Endothelial cell of umbilical vein (primary cell): ENCODE data around the gene EPB41L2. TPM values are rescaled to one million over a fixed set of nuclear protein-coding genes. Genes with fewer than 3 reads are reported as not detected.

Source experiments
- BruUV-seq: library from RNA; stranded (reverse); fragments of 400-500 nt; replicated peaks from 2 replicates; lab custom pipeline; 2021; lab: Mats Ljungman, UMichigan
- CTCF ChIA-PET: fragments of 300-600, 350-600 bp; sonication (Branson Sonifier 250); formaldehyde crosslinking; loops from one replicate; lab custom pipeline; 2021; ENCODE audit warnings: antibody characterized with exemption, inconsistent platforms; lab: Charles Lee
- POLR2A ChIA-PET: fragments of 300-600, 350-600 bp; sonication (Branson Sonifier 250); formaldehyde crosslinking; loops from one replicate; lab custom pipeline; 2021; ENCODE audit warnings: antibody characterized with exemption, inconsistent platforms; lab: Charles Lee
- DNase-seq: peaks from one replicate; pipeline ENCODE4 v3.0.0-alpha.2; 2011; ENCODE audit warnings: low read depth, low spot score
- FAIRE-seq: peaks from 2 replicates; lab custom pipeline; 2011; peaks lifted over from hg19 to GRCh38; lab: Jason Lieb, UNC
- H2AFZ ChIP-seq: 2 replicates; pipeline ENCODE4 v1.6.0; 2012; ENCODE audit warnings: low read depth, low read length, control low read depth, inconsistent platforms
- H3K27ac ChIP-seq: 2 replicates; pipeline ENCODE4 v1.5.1; 2011; ENCODE audit warnings: low read depth, mild to moderate bottlenecking, control low read depth, low read length, moderate library complexity; ENCODE audit not compliant: insufficient read depth
- H3K27me3 ChIP-seq, 2 experiments: 2 replicates each; pipeline versions ENCODE4 v1.6.0 to v1.6.1; 2011; ENCODE audit warnings: low read length in 2 of 2, mixed read lengths in 1 of 2; ENCODE audit not compliant: control insufficient read depth in 2 of 2, insufficient read depth in 2 of 2
- H3K36me3 ChIP-seq, 2 experiments: 2 replicates in 1 of 2; 3 replicates in 1 of 2; pipeline ENCODE4 v1.5.1; 2011; ENCODE audit warnings: low read length in 2 of 2, mild to moderate bottlenecking in 1 of 2, moderate library complexity in 1 of 2; ENCODE audit not compliant: control insufficient read depth in 2 of 2, insufficient read depth in 2 of 2; ENCODE audit errors: extremely low read depth in 1 of 2
- H3K4me1 ChIP-seq: 3 replicates; pipeline ENCODE4 v1.5.1; 2011; ENCODE audit warnings: mild to moderate bottlenecking, low read length; ENCODE audit not compliant: control insufficient read depth, insufficient read depth; ENCODE audit errors: extremely low read depth
- H3K4me2 ChIP-seq: 2 replicates; pipeline ENCODE4 v1.6.1; 2011; ENCODE audit warnings: low read length, control low read depth, mixed read lengths; ENCODE audit not compliant: insufficient read depth
- H3K4me3 ChIP-seq, 3 experiments: fragments of 200-600 bp in 1 of 3; sonication (generic), shearing (Covaris generic) in 1 of 3; replicated peaks in 1 of 3; 2 replicates each; pipeline ENCODE4 v1.5.1; 2011 to 2016; ENCODE audit warnings: control low read depth in 3 of 3, low read length in 3 of 3, mild to moderate bottlenecking in 2 of 3, inconsistent platforms in 1 of 3, low read depth in 1 of 3, moderate library complexity in 1 of 3; ENCODE audit not compliant: insufficient read depth in 1 of 3
- H3K79me2 ChIP-seq: 2 replicates; pipeline ENCODE4 v1.6.0; 2012; ENCODE audit warnings: low read length, inconsistent platforms; ENCODE audit not compliant: control insufficient read depth, insufficient read depth
- H3K9ac ChIP-seq: replicated peaks from 2 replicates; pipeline ENCODE3; 2011; ENCODE audit warnings: low read length, control low read depth; ENCODE audit not compliant: insufficient read depth; ENCODE audit errors: extremely low read depth
- H3K9me1 ChIP-seq: replicated peaks from 3 replicates; pipeline ENCODE4 v1.6.0; 2011; ENCODE audit warnings: mild to moderate bottlenecking, low read length; ENCODE audit not compliant: control insufficient read depth, insufficient read depth; ENCODE audit errors: extremely low read depth
- H3K9me3 ChIP-seq: replicated peaks from 2 replicates; pipeline ENCODE4 v1.5.1; 2012; ENCODE audit warnings: low read length, inconsistent platforms; ENCODE audit not compliant: control insufficient read depth, insufficient read depth
- H4K20me1 ChIP-seq: replicated peaks from 2 replicates; pipeline ENCODE3; 2011; ENCODE audit warnings: mild to moderate bottlenecking, low read length; ENCODE audit not compliant: control insufficient read depth, insufficient read depth; ENCODE audit errors: extremely low read depth
- EZH2 ChIP-seq: IDR thresholded peaks from 2 replicates; pipeline ENCODE4 v1.6.1; 2012; ENCODE audit warnings: borderline replicate concordance, low read depth, mild to moderate bottlenecking, moderate library complexity, low read length, inconsistent platforms; ENCODE audit not compliant: severe bottlenecking
- FOS ChIP-seq: IDR thresholded peaks from 2 replicates; pipeline ENCODE4 v1.6.1; 2011; ENCODE audit warnings: mild to moderate bottlenecking, low read length, moderate library complexity, borderline replicate concordance; ENCODE audit not compliant: insufficient read depth
- GATA2 ChIP-seq: IDR thresholded peaks from 2 replicates; pipeline ENCODE4 v1.7.0; 2011; ENCODE audit warnings: low read depth, mild to moderate bottlenecking, moderate library complexity, mixed read lengths, low read length; ENCODE audit not compliant: insufficient read length, insufficient read depth
- JUN ChIP-seq: IDR thresholded peaks from 2 replicates; pipeline ENCODE4 v1.6.1; 2011; ENCODE audit warnings: borderline replicate concordance, low read depth; ENCODE audit not compliant: insufficient read length, insufficient read depth
- MYC ChIP-seq: IDR thresholded peaks from one replicate; pipeline ENCODE4 v1.6.1; 2011; ENCODE audit warnings: mild to moderate bottlenecking, low read depth, low read length
- POLR2AphosphoS5 ChIP-seq: IDR thresholded peaks from 2 replicates; pipeline ENCODE4 v1.6.1; 2012; ENCODE audit warnings: low read depth, mild to moderate bottlenecking, control low read depth, low read length, moderate library complexity; ENCODE audit not compliant: insufficient read depth
- dilution Hi-C: fragments of 300-500 bp; cut with MboI; formaldehyde crosslinking; loops from one replicate; pipeline ENCODE4 v1.15.0; 2019; ENCODE audit warnings: low sequenced_read_pairs; ENCODE audit not compliant: extremely low pct_ligation_motif_present
- intact Hi-C: fragments of 100-400 bp; cut with micrococcal nuclease; formaldehyde crosslinking; loops from one replicate; pipeline ENCODE4 v1.10.0; 2022
- polyA plus RNA-seq, 4 experiments: library from polyadenylated mRNA; depleted of rRNA in 3 of 4; stranded (reverse) in 3 of 4; unstranded in 1 of 4; fragments of >200 nt; gene quantifications; 2 replicates each; pipeline versions ENCODE4 v1.2.1 to v1.2.3, GENCODE V29; 2011 to 2012; ENCODE audit warnings: missing spikeins in 1 of 4
- total RNA-seq: library from RNA; stranded (reverse); gene quantifications from 2 replicates; pipeline ENCODE4 v1.2.3, GENCODE V29; 2021
- TF ChIP-seq, protein P1 (sequence below): IDR thresholded peaks from 2 replicates; pipeline ENCODE4 v1.6.1; 2011; ENCODE audit not compliant: insufficient read depth, insufficient read length
- TF ChIP-seq, protein P2 (sequence below), 2 donors: IDR thresholded peaks; 1 replicate in 1 of 2; 2 replicates in 1 of 2; pipeline ENCODE4 v1.5.1; 2011; ENCODE audit warnings: low read length in 2 of 2, mild to moderate bottlenecking in 2 of 2, moderate library complexity in 2 of 2, control low read depth in 1 of 2, inconsistent platforms in 1 of 2, low read depth in 1 of 2; ENCODE audit not compliant: insufficient read depth in 1 of 2; ENCODE audit errors: extremely low read depth in 1 of 2

Gene EPB41L2
- total and polyA plus RNA-seq, 2 donors (not counting 3 experiments of a cell fraction or from before 2014, with no cell fraction given): 26.5 to 87.7 TPM

DNA sequence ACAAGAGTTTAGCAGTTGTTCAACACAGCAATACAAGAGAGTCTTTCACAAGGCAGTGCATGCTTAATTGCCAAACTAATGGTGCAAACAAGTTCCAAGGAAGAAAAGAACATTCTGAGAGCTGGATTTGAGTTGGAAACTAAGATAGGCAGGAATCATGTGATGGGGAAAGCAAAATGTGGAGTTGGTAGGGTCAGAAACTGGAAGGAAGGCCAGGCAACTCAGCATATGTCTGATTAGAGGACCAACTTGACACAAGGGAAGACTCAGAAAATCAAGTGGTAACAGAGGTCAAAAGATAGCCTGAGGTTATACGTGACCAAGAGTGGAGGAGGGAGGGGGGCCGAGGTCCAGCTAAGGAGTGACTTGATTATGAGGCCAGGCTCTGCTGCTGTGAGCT is 118.6 kb downstream of the EPB41L2 start:
- intact Hi-C loops: loop anchor here (2.0 kb wide), 2 partner anchors 52 to 172 kb away; no protein-coding TSS in a partner anchor

More for the DNA sequence above, 118.6 kb downstream of the EPB41L2 start:
- Histone ChIP-seq H4K20me1 (no peaks in the 10 kb centered on the region), H3K9me1 (no peaks in the 10 kb centered on the region), H3K36me3 (no peaks in the 10 kb centered on the region), H3K27ac (no peak overlapping the region), H3K4me2 (no peak overlapping the region), H2AFZ (no peak overlapping the region), H3K4me1 (peaks cover 30% of the 10 kb centered on the region), H3K27me3 (no peaks in the 10 kb centered on the region), H3K4me3 (no peak overlapping the region), H3K9ac (no peak overlapping the region), H3K9me3 (no peaks in the 10 kb centered on the region), H3K79me2 (peaks cover 14% of the 10 kb centered on the region)
- ChIA-PET POLR2A (no interaction called here), CTCF (interaction anchor here (1.2 to 1.6 kb wide), 2 partner anchors 15 to 48 kb away, joined by 3 to 4 read pairs; no protein-coding TSS in a partner anchor)
- no peak for FAIRE-seq
- BruUV-seq: no TSS peak
- TF ChIP-seq, protein P1, sequence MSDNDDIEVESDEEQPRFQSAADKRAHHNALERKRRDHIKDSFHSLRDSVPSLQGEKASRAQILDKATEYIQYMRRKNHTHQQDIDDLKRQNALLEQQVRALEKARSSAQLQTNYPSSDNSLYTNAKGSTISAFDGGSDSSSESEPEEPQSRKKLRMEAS: no peak
- TF ChIP-seq, protein P2, sequence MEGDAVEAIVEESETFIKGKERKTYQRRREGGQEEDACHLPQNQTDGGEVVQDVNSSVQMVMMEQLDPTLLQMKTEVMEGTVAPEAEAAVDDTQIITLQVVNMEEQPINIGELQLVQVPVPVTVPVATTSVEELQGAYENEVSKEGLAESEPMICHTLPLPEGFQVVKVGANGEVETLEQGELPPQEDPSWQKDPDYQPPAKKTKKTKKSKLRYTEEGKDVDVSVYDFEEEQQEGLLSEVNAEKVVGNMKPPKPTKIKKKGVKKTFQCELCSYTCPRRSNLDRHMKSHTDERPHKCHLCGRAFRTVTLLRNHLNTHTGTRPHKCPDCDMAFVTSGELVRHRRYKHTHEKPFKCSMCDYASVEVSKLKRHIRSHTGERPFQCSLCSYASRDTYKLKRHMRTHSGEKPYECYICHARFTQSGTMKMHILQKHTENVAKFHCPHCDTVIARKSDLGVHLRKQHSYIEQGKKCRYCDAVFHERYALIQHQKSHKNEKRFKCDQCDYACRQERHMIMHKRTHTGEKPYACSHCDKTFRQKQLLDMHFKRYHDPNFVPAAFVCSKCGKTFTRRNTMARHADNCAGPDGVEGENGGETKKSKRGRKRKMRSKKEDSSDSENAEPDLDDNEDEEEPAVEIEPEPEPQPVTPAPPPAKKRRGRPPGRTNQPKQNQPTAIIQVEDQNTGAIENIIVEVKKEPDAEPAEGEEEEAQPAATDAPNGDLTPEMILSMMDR (IDR thresholded peaks at IDR 0.05; ENCODE audit: extremely low read depth in 1 of 2, insufficient read depth in 1 of 2, low read depth in 1 of 2, low read length in 2 of 2): no peak
- TF ChIP-seq MYC (no peak), JUN (no peak), FOS (no peak), EZH2 (no peak), GATA2 (no peak), POLR2AphosphoS5 (no peak)
- no peak for DNase-seq
- dilution Hi-C loops: no loop called here
